Measurements from ENCODE around the gene ICOS.

The ICOS gene

GRCh38 chr2:203908797-203909185, 27.8 kb upstream of the ICOS start:
- Histone ChIP-seq H3F3A (ENCODE audit: insufficient read depth, low read length) (no peaks in the 10 kb centered on the region), H2AFZ (ENCODE audit: low read length) (peak overlapping the region; percentile 47), H3K36me3 (replicated peaks; ENCODE audit: insufficient read depth, low read length) (no peaks in the 10 kb centered on the region), H4K20me1 (ENCODE audit: insufficient read depth, low read length) (no peaks in the 10 kb centered on the region), H3K4me1 (ENCODE audit: low read length) (peaks cover 15% of the 10 kb centered on the region), H3K9me3 (replicated peaks; ENCODE audit: insufficient read depth, low read length) (no peaks in the 10 kb centered on the region), H3K79me2 (ENCODE audit: low read length) (no peaks in the 10 kb centered on the region), H3K9me2 (replicated peaks; ENCODE audit: insufficient read depth, low read length) (no peaks in the 10 kb centered on the region), H3K27me3 (replicated peaks; ENCODE audit: insufficient read depth, low read length) (no peaks in the 10 kb centered on the region), H3K4me3 (ENCODE audit: low read length) (peak overlapping the region; percentile 39; the same call in 1 of the 2 replicates), H3K9ac (ENCODE audit: low read length) (peak overlapping the region; percentile 56; the same call in 1 of the 2 replicates), H3K4me2 (ENCODE audit: low read depth, low read length) (peak overlapping the region; percentile 73; the same call in 1 of the 2 replicates), H3K27ac (ENCODE audit: low read length) (peak overlapping the region; percentile 52; the same call in 1 of the 2 replicates)
- no peak for TF ChIP-seq EZH2 (optimal IDR thresholded peaks at IDR 0.05; ENCODE audit: low read depth, low read length)
- TF ChIP-seq EZH2phosphoT487 (IDR thresholded peaks at IDR 0.05; ENCODE audit: low read length), result no peak
- no peak for DNase-seq

GRCh38 chr2:203909261-203909967, 27.1 kb upstream of the ICOS start:
- Histone ChIP-seq H3K4me3 (ENCODE audit: low read length) (peak overlapping the region; percentile 39), H3K4me1 (ENCODE audit: low read length) (peaks cover 20% of the 10 kb centered on the region), H2AFZ (ENCODE audit: low read length) (peak overlapping the region; percentile 47), H3F3A (ENCODE audit: insufficient read depth, low read length) (no peaks in the 10 kb centered on the region), H3K9ac (ENCODE audit: low read length) (peak overlapping the region; percentile 56), H3K27me3 (replicated peaks; ENCODE audit: insufficient read depth, low read length) (no peaks in the 10 kb centered on the region), H3K79me2 (ENCODE audit: low read length) (no peaks in the 10 kb centered on the region), H3K36me3 (replicated peaks; ENCODE audit: insufficient read depth, low read length) (no peaks in the 10 kb centered on the region), H3K4me2 (ENCODE audit: low read depth, low read length) (peak overlapping the region; percentile 73), H3K27ac (ENCODE audit: low read length) (peak overlapping the region; percentile 52; the same call in 1 of the 2 replicates), H3K9me2 (replicated peaks; ENCODE audit: insufficient read depth, low read length) (no peaks in the 10 kb centered on the region), H4K20me1 (ENCODE audit: insufficient read depth, low read length) (no peaks in the 10 kb centered on the region), H3K9me3 (replicated peaks; ENCODE audit: insufficient read depth, low read length) (no peaks in the 10 kb centered on the region)
- DNase-seq, result peak; percentile 59
- TF ChIP-seq CTCF (IDR thresholded peaks at IDR 0.05; ENCODE audit: low read length) (peak; percentile 84), EZH2 (optimal IDR thresholded peaks at IDR 0.05; ENCODE audit: low read depth, low read length) (no peak)

GRCh38 chr2:203909974-203910373, 26.6 kb upstream of the ICOS start:
- H3K27me3 ChIP-seq (replicated peaks; ENCODE audit: insufficient read depth, low read length), result no peaks in the 10 kb centered on the region
- no peaks in the 10 kb centered on the region for H3F3A ChIP-seq (ENCODE audit: insufficient read depth, low read length)
- H3K9ac ChIP-seq (ENCODE audit: low read length), result no peak overlapping the region; the same call in 1 of the 2 replicates
- peak overlapping the region; percentile 20; the same call in 1 of the 2 replicates for H2AFZ ChIP-seq (ENCODE audit: low read length)
- no peak for TF ChIP-seq EZH2 (optimal IDR thresholded peaks at IDR 0.05; ENCODE audit: low read depth, low read length)
- no peaks in the 10 kb centered on the region for H3K9me2 ChIP-seq (replicated peaks; ENCODE audit: insufficient read depth, low read length)
- H3K79me2 ChIP-seq (ENCODE audit: low read length), result no peaks in the 10 kb centered on the region
- peaks cover 22% of the 10 kb centered on the region for H3K4me1 ChIP-seq (ENCODE audit: low read length)
- H4K20me1 ChIP-seq (ENCODE audit: insufficient read depth, low read length), result no peaks in the 10 kb centered on the region
- H3K4me3 ChIP-seq (ENCODE audit: low read length), result peak overlapping the region; percentile 39; the same call in 1 of the 2 replicates
- DNase-seq, result no peak
- peak overlapping the region; percentile 73 for H3K4me2 ChIP-seq (ENCODE audit: low read depth, low read length)
- H3K36me3 ChIP-seq (replicated peaks; ENCODE audit: insufficient read depth, low read length), result no peaks in the 10 kb centered on the region
- H3K27ac ChIP-seq (ENCODE audit: low read length), result no peak overlapping the region
- H3K9me3 ChIP-seq (replicated peaks; ENCODE audit: insufficient read depth, low read length), result no peaks in the 10 kb centered on the region

- Histone ChIP-seq H3K9me3 (replicated peaks; ENCODE audit: insufficient read depth, low read length) (no peaks in the 10 kb centered on the region), H3K4me3 (ENCODE audit: low read length) (no peak overlapping the region), H3K27ac (ENCODE audit: low read length) (no peak overlapping the region), H3K9ac (ENCODE audit: low read length) (no peak overlapping the region), H3F3A (ENCODE audit: insufficient read depth, low read length) (no peaks in the 10 kb centered on the region), H3K9me2 (replicated peaks; ENCODE audit: insufficient read depth, low read length) (no peaks in the 10 kb centered on the region), H3K4me2 (ENCODE audit: low read depth, low read length) (no peak overlapping the region; the same call in 1 of the 2 replicates), H2AFZ (ENCODE audit: low read length) (no peak overlapping the region), H3K4me1 (ENCODE audit: low read length) (peaks cover 12% of the 10 kb centered on the region), H4K20me1 (ENCODE audit: insufficient read depth, low read length) (no peaks in the 10 kb centered on the region), H3K36me3 (replicated peaks; ENCODE audit: insufficient read depth, low read length) (no peaks in the 10 kb centered on the region), H3K79me2 (ENCODE audit: low read length) (no peaks in the 10 kb centered on the region), H3K27me3 (replicated peaks; ENCODE audit: insufficient read depth, low read length) (no peaks in the 10 kb centered on the region)
- no peak for DNase-seq
- TF ChIP-seq CTCF (IDR thresholded peaks at IDR 0.05; ENCODE audit: low read length) (no peak), EZH2 (optimal IDR thresholded peaks at IDR 0.05; ENCODE audit: low read depth, low read length) (no peak), EZH2phosphoT487 (IDR thresholded peaks at IDR 0.05; ENCODE audit: low read length) (no peak)
Observed at GRCh38 chr2:203913947-203914346, 22.6 kb upstream of the ICOS start.

Measured in MM.1S (cell line).